K562 (cell line): ENCODE data around the gene TBATA. TPM values are rescaled to one million over a fixed set of nuclear protein-coding genes. Genes with fewer than 3 reads are reported as not detected.

Experiments
- ATAC-seq: fragments of 200-7000 bp; cut with Tn5 transposase; 3 replicates; pipeline ENCODE4 v1.9.1; 2020; ENCODE audit warnings: moderate library complexity
- BruUV-seq: library from RNA; stranded (reverse); fragments of 400-500 nt; replicated peaks from 2 replicates; lab custom pipeline; 2021; lab: Mats Ljungman, UMichigan
- CTCF ChIA-PET: fragments of 300-600 bp; formaldehyde crosslinking; extraction: SDS; loops from one replicate; lab custom pipeline; 2021; ENCODE audit warnings: low intra/inter-chr PET ratio; lab: Yijun Ruan, JAX
- POLR2A ChIA-PET: fragments of 300-600, 350-650 bp; sonication (Branson Sonifier 250); formaldehyde crosslinking; extraction: SDS; loops from one replicate; lab custom pipeline; 2021; ENCODE audit warnings: antibody characterized with exemption, inconsistent platforms; lab: Yijun Ruan, JAX
- DNase-seq, 4 experiments: peaks; one replicate each; pipeline versions ENCODE4 v3.0.0 to v3.0.0-alpha.2; 2011 to 2018; ENCODE audit warnings: low spot score in 3 of 4, mixed read lengths in 3 of 4; ENCODE audit errors: extremely low read depth in 1 of 4
- FAIRE-seq: peaks from 2 replicates; lab custom pipeline; 2011; peaks lifted over from hg19 to GRCh38; lab: Jason Lieb, UNC
- H2AFZ ChIP-seq: 2 replicates; pipeline ENCODE4 v1.6.0; 2011; ENCODE audit warnings: low read depth, low read length, control low read depth, inconsistent platforms
- H3K27ac ChIP-seq: fragments of 200-600 bp; 3 replicates; pipeline ENCODE4 v1.8.0; 2011; ENCODE audit warnings: low read depth, mild to moderate bottlenecking, control low read depth, inconsistent platforms, low read length, moderate library complexity, mixed read lengths; ENCODE audit errors: extremely low read depth
- H3K27me3 ChIP-seq, 2 experiments: fragments of 300-600 bp in 1 of 2; 2 replicates in 1 of 2; 3 replicates in 1 of 2; pipeline versions ENCODE4 v1.6.0 to v1.8.0; 2011; ENCODE audit warnings: inconsistent platforms in 2 of 2, low read length in 2 of 2, mild to moderate bottlenecking in 1 of 2, mixed read lengths in 1 of 2, moderate library complexity in 1 of 2; ENCODE audit not compliant: control insufficient read depth in 2 of 2, insufficient read depth in 2 of 2
- H3K36me3 ChIP-seq: fragments of 300-600 bp; 3 replicates; pipeline ENCODE4 v1.8.0; 2011; ENCODE audit warnings: mild to moderate bottlenecking, low read length, inconsistent platforms; ENCODE audit not compliant: control insufficient read depth, insufficient read depth
- H3K4me1 ChIP-seq, 2 experiments: fragments of 200-600 bp in 1 of 2; replicated peaks in 1 of 2; 2 replicates in 1 of 2; 3 replicates in 1 of 2; pipeline versions ENCODE4 v1.5.1 to v1.8.0; 2011; ENCODE audit warnings: inconsistent platforms in 2 of 2, low read length in 2 of 2, mild to moderate bottlenecking in 1 of 2, mixed read lengths in 1 of 2, moderate library complexity in 1 of 2; ENCODE audit not compliant: control insufficient read depth in 2 of 2, insufficient read depth in 2 of 2
- H3K4me2 ChIP-seq: 2 replicates; pipeline ENCODE4 v1.6.1; 2011; ENCODE audit warnings: low read length, control low read depth, inconsistent platforms, mixed read lengths; ENCODE audit not compliant: insufficient read depth
- H3K4me3 ChIP-seq: fragments of 200-600 bp; sonication (generic), shearing (Covaris generic); 2 replicates; pipeline ENCODE4 v1.5.1; 2016; ENCODE audit warnings: control low read depth, inconsistent platforms
- H3K79me2 ChIP-seq: fragments of 200-600 bp; 3 replicates; pipeline ENCODE4 v1.8.0; 2011; ENCODE audit warnings: low read length, inconsistent platforms; ENCODE audit not compliant: control insufficient read depth, insufficient read depth
- H3K9ac ChIP-seq, 2 experiments: 2 replicates each; pipeline versions ENCODE4 v1.6.0 to v1.6.1; 2011; ENCODE audit warnings: low read depth in 2 of 2, low read length in 2 of 2, control low read depth in 1 of 2, inconsistent platforms in 1 of 2, mild to moderate bottlenecking in 1 of 2, mixed read lengths in 1 of 2; ENCODE audit not compliant: insufficient read depth in 1 of 2
- H3K9me1 ChIP-seq: one replicate; pipeline ENCODE4 v1.6.0; 2011; ENCODE audit warnings: inconsistent platforms, mild to moderate bottlenecking, low read length, moderate library complexity; ENCODE audit not compliant: control insufficient read depth, insufficient read depth
- H3K9me3 ChIP-seq: replicated peaks from 2 replicates; pipeline ENCODE4 v1.5.1; 2011; ENCODE audit warnings: low read depth, low read length, inconsistent platforms; ENCODE audit not compliant: control insufficient read depth, insufficient read depth
- H4K20me1 ChIP-seq: replicated peaks from 2 replicates; pipeline ENCODE4 v1.6.1; 2011; ENCODE audit warnings: low read length, inconsistent platforms, mixed read lengths; ENCODE audit not compliant: control insufficient read depth, insufficient read depth
- PBX2 ChIP-seq, 2 experiments: IDR thresholded peaks in 1 of 2; conservative IDR thresholded peaks in 1 of 2; 2 replicates each; pipeline ENCODE4 v1.6.1; 2016; ENCODE audit warnings: low read depth in 2 of 2, mild to moderate bottlenecking in 1 of 2, missing compliant biosample characterization in 1 of 2, missing genetic modification characterization in 1 of 2, moderate library complexity in 1 of 2
- POLR2G ChIP-seq: fragments of 200-400 bp; formaldehyde crosslinking; IDR thresholded peaks from 2 replicates; pipeline ENCODE4 v1.6.1; 2017; ENCODE audit warnings: low read depth, mild to moderate bottlenecking, antibody characterized with exemption, low read length, moderate library complexity
- WHSC1 ChIP-seq: IDR thresholded peaks from one replicate; pipeline ENCODE4 v1.6.1; 2012; ENCODE audit warnings: low read length, control low read depth, inconsistent platforms
- WGBS: fragments of 100-300 bp; shearing (Covaris generic); methylation state at CpG from one replicate; pipeline ENCODE4 v1.1.6; 2016; ENCODE audit warnings: low coverage, mixed read lengths; ENCODE audit not compliant: insufficient coverage; ENCODE audit errors: missing lambda C conversion rate; 5-methylcytosine and 5-hydroxymethylcytosine counted together
- in situ Hi-C: fragments of 300-500 bp; cut with MboI; formaldehyde crosslinking; loops from 4 replicates; pipeline ENCODE4 v1.15.0; 2018; ENCODE audit warnings: inconsistent platforms, mixed read lengths
- intact Hi-C: fragments of 100-400 bp; cut with micrococcal nuclease; formaldehyde crosslinking; loops from 2 replicates; pipeline ENCODE4 v1.14.2; 2022
- polyA plus RNA-seq, 8 experiments: library from polyadenylated mRNA; depleted of rRNA in 4 of 8; stranded (reverse) in 5 of 8; unstranded in 3 of 8; fragments of >200 nt; fragmentation: Nextera tagmentation in 2 of 8; fragmentation: Illumina TruSeq in 1 of 8; extraction: Ambion mirVana in 2 of 8; extraction: Trizol in 1 of 8; gene quantifications; 2 replicates each; pipeline versions ENCODE4 v1.2.1 to v1.2.3, GENCODE V29; 2011 to 2014; ENCODE audit warnings: inconsistent platforms in 1 of 8, missing spikeins in 1 of 8
- total RNA-seq, 7 experiments: library from RNA; depleted of rRNA in 6 of 7; stranded (reverse); fragments of >200 nt in 6 of 7; fragmentation: Illumina TruSeq in 2 of 7; extraction: Trizol in 2 of 7; gene quantifications; 2 replicates each; pipeline versions ENCODE4 v1.2.1 to v1.2.3, GENCODE V29; 2011 to 2021; ENCODE audit warnings: low replicate concordance in 1 of 7

Gene TBATA
- total and polyA plus RNA-seq, 9 of the 15 experiments (the other 6 are each of a cell fraction or from before 2014, with no cell fraction given): not detected

- Histone ChIP-seq H3K79me2 (peaks cover 2% of the 10 kb centered on the region; the same call in 1 of the 3 replicates), H2AFZ (no peak overlapping the region), H3K4me1 (peaks cover 0 to 10% of the 10 kb centered on the region in 2 experiments; a peak in 1 of 5 replicates), H3K9ac (peak overlapping the region in 1 of 2 experiments; percentile 75; a peak in 1 of 4 replicates), H3K4me2 (no peak overlapping the region), H3K4me3 (no peak overlapping the region), H3K9me3 (no peaks in the 10 kb centered on the region), H3K36me3 (peaks cover 93% of the 10 kb centered on the region), H3K27ac (no peak overlapping the region), H3K27me3 (no peaks in the 10 kb centered on the region), H4K20me1 (no peaks in the 10 kb centered on the region), H3K9me1 (no peaks in the 10 kb centered on the region)
- WGBS: 85% methylated on average over 16 of the region's 16 CpGs
- no TSS peak for BruUV-seq
- intact Hi-C loops (no loop called here), in situ Hi-C loops (no loop called here)
- TF ChIP-seq PBX2 (CRISPR knock-in tag; IDR thresholded peaks at IDR 0.05; ENCODE audit: low read depth): no peak
- no peak for TF ChIP-seq PBX2 (tag; conservative IDR thresholded peaks at IDR 0.05; ENCODE audit: low read depth)
- TF ChIP-seq POLR2G: 0 out of 2 replicates have a peak, but pooled peaks have one; percentile 34
- peak; percentile 54 for TF ChIP-seq WHSC1
- ChIA-PET CTCF (no interaction called here), POLR2A (interaction anchor here (0.8 to 1.3 kb wide), 2 partner anchors 9 to 10 kb away, joined by 3 to 4 read pairs; no protein-coding TSS in a partner anchor)
- ATAC-seq (no peak), FAIRE-seq (no peak), DNase-seq (no peak)
Observed at GRCh38 chr10:70729763-70730357, 55.3 kb downstream of the TBATA start.
